GM19351 (cell line): ENCODE results near the gene MAP2.

Source experiments
- ATAC-seq: cut with Tn5 transposase; IDR thresholded peaks from one replicate; pipeline ENCODE4 v1.9.1; 2021; ENCODE audit warnings: mild to moderate bottlenecking, moderate library complexity; ENCODE audit not compliant: unreplicated experiment

The MAP2 gene

DNA sequence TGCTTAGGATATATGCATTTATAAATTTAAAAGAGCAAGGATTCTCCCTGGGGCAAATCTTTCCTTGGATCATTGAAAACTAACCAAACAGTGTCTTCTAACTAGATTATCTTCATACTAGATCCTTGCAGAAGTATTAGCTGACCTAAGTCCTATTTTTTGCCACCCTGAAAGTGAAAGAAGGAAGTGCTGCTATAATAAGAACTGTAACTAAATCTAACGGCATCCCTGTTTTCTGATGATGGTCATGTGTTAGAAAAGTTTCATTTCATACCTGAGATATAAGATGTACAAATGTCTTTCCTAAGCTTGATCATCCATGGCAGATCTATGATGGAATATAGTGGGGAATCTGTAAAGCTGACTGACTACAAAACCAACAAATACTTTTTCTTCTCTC is 102.7 kb downstream of the MAP2 start:
- ATAC-seq: peak; percentile 50

DNA sequence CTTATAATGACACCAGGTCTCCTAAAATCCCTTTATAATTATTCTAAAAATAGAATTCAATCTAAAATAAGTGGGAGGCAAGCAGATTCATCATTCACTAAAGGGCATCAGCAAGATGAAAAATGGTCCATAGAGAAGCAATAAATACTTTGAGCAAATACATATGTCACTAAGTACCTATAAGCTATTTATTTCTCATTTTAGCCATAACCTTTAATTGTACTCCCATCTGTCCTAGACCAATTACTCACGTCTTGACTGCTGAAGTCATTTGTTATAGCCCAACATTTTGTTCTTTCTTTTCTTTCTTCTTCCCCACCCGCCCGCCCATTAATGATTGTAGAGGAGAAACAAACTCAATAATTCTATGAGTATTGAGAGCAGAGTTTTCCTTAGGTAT is 105.7 kb downstream of the MAP2 start:
- no peak for ATAC-seq

DNA sequence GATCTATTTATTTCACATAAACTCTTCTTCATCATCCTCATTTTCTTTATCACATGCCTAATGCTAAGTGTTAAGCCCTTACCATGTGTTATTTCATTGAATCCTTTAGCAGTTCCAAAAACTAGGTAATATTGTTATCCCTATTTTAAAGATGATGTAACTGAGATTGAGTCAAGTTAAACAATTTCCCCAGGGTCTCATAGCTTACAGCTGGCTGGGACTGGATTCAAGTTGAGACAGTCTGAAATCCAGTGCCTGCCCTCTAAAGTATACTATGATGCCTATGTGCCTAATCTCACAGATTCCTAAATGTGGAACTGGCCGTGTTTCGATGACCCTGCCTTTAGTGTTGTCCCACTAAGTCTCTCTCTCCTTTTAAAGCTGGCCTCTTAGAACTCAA is 108.5 kb downstream of the MAP2 start:
- ATAC-seq: no peak

DNA sequence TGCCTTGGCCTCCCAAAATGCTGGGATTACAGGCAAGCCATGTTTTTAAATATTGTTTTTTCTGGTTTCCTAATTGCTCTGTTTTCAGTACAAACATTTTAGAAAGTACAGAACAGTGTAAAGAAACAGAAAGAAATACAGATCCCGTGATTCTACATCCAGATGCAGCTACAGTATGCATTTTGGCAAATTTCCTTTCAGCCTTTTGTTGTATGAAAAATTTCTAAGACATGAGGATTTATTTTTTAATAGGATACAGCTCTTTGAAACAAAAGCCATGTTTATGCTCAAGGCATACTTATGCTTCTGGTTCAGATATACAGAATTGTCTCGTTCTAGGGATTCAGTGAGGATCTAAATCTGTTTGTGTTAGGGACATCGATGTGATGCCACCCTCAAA is 109.5 kb downstream of the MAP2 start:
- no peak for ATAC-seq

DNA sequence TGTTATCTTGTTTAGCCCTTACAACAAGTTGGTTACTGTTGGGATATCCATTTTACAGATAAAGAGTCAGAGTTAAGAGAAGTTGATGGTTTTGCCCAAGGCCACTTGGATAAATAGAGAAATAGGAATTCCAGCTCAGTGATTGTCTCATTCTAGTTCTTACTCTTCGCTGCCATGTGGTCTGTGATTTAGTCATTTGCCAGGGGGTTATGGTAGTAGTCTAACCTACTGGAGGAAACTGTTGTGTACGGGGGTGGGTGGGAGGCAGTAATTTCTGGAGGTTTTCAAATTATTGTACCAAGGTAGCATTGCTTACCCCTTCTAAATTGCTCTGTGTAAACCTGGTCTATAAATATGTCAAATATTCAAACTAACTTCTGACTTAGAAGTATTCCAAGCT is 110.4 kb downstream of the MAP2 start:
- ATAC-seq: peak; percentile 65

DNA sequence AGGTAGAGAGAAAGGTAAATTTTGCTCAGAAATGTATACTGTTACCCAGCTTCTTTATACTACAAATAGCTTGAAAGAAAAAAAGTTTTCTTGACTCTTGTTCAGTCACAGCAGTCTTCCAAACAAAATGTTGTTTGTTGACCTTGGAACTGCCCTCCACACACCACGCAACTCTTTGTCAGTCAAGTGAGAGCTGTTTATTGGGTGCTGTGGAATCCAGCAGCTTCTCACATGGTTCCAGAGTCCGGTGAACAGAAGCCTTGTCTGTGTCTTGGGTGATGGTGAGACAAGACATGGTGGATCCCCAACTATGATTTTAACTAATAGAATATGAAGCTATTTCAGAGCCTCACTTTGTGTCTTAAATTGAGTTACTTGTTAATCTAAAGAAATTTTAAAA is 112.5 kb downstream of the MAP2 start:
- no peak for ATAC-seq

DNA sequence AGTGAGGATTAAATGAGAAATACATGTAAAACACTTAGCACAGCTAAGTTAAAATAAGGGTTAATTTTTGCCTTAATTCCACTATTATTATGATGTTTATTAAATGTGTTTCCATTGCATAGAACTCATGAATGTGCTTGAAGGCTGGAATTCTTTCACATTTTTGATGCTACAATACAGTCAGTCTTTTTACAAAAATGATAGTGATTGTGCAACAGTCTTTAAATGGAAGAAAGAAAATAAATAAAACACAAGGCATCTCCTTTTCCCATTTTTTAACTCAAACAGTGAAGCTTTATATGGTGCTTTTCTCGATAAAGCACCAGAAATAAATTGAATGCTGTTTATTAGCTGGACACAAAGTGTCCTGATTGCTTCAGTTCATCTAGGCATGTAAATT is 123.9 kb downstream of the MAP2 start:
- no peak for ATAC-seq

DNA sequence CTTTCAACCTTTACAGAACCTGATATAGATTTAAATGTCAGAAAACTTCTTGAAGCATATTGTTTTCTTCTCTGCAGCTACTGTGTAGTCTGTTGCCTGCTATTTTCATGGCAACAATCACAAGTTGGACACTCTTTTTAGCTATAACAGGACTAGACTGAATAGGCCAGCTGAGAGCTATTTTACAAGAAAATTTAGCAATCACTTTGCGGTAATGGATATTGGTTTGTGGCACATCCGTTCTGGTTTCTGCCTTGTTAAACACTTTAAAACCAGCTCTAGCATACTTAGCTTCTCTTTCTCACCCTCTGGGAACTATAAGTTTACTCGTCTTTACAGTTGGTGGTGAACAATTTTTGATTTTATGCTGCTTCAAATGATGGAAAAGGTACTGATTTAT is 125.7 kb downstream of the MAP2 start:
- no peak for ATAC-seq

DNA sequence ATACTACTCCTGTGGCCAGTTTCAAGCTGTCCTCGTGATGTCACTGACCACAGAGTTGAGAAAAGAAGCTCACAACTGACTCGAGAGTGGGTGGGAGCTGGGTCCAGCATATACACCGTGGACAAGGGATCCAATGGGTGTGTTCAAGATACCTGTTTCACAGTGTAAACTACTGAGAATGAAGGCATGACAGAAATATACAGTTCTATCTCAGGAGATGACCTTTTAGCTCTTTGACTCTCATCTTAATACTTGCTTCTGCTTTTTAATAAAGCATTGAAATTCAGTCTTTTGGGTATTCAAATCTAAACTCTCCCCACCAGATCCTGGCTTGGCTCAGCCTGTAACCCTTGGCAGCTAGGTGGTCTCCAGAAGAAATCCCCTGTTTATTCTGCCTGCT is 130.1 kb downstream of the MAP2 start:
- ATAC-seq: no peak

DNA sequence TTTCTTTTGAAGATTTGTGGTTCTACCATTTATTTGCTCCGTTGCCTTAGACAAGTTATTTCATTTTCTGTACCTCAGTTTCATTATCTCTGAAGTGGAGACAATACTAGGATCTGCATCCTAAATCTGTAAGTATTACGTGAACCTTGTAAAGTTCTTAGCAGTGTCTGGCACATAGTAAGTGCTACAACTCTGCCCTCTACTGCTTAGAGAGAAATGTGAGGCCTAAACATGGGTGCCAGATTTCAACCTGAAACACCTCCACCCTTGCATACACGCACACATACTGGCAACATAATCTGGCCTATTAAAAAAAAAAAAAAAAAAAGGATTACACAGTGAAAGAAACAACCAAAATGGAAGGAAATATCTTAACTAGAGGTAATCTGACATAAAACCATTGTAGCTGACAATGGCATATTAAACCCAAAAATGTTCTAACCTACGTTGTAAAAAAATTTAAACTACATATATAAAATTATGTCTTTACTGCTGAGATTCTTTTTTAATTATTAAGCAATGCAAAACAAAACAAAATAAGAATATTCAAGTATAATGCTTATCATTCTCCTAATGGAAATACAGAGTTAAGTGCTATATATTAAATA is 132.6 kb downstream of the MAP2 start:
- peak; percentile 81 for ATAC-seq

DNA sequence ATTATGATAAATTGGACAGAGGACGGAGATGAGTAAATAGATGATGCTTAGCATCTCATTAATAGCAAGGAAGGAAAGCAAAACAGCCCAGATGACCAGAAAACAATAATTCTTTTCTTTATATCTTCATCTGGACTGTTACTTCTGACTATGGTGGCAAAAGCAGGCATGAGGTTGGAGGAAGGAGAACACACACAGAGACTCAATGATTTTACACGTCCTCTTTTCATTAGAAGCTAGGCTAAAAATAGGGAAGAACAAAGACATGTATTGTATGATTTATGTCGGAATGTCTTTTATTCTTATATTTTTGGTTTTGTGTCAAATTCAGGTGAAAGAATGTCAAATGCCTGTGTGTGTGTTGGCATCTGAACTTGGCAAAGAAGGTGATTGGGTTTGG is 137.1 kb downstream of the MAP2 start:
- no peak for ATAC-seq

DNA sequence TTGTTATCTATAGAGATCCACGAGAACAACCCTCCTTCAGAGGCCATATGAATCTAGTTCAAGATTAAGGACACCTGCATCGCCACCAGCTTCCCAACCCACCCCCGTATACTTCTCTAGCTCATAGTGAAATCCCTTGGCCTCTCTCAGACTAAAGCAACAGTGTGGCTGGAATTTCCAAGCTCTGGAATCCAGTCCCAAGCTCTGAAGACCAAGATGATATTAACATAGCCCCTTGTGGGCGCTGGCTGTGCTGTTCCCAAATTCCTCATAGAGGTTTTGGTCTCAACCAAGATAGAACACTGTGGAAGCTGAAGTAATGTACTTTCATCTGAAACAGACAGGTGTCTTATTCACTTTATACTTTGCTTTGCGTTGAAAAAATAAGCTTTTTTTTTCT is 139.6 kb downstream of the MAP2 start:
- no peak for ATAC-seq

DNA sequence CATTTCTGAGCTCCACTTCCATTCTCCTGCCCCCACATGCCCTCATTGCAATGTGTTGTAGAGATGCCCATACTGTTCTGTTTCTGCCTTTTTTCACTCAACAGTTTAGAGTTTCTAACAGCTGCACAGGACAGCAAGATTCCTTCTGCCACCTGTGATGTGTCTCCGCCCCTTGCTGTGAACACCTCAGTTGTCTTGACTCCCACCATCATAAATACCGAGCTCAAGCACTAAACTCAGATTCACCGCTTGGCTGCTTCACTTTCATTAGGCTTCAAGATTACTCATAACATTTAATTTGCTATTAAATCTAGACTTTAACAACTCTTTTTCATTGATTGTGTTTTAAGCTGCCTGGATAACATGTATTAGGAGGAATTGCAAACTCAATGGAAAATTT is 141.0 kb downstream of the MAP2 start:
- no peak for ATAC-seq

DNA sequence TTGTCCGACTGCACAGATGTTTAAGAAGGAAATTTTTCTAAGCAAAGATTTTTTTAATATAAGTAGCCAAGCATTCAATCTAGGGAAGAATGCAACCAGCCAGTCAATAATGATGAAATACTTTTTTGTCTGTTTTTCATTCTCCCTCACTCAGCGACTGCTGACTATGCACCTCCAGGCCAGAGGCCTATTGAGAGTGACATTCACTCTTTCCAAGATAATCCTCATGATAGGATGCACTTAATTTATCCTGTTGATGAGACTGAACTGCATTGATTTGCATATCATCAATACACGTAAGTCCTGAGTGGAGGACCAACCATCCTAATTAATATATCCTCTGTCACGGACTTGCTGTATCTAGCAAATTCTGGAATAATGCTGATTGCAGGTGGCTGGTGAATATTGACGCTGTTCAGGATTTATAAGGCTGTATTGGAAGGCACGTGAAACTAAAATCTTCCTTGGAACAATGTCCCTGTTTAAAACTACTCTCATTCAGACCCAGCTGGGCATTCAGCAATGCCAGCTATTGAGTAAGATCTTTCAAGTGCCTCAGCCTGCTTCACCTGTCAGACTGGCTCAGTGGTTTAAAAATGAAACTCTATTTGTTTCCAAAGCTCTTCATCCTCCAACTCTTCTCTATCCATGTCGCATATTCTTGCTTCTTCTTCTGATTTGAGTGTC is 142.2 kb downstream of the MAP2 start:
- no peak for ATAC-seq

DNA sequence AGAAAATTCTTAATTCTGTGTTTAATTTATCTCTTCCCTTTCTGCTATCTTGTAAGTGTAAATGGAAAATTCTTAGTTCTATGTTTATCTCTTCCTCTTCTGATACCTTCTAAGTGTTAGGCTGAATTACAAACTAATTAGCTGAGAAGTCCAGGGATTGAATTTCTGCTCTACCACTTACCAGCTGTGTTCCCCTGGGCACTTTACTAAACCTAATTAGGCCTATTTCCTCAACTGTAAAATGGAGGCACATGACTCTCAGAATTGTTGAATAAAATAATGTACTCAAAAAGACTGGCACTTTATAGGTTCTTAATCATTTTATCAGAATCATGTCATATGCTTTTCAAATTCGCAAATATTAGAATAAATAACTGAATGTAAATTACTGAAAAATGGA is 146.3 kb downstream of the MAP2 start:
- ATAC-seq: no peak

DNA sequence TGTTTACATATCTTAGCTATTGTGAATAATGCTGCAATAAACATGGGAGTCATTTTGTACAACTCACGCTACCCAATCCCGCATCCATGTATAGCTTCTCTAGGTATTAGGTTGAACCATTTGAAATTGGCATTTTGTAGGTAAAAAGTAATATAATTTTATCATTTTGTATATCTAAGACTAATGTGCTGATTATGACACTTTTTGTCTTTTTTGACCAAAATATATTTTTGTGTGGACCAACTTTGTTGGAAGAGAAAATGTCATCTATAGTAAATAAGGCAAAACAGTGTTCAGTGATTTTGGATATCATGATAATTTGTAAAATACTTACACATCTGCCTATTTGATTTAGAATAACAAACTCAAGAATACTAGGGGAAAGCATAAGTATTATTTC is 150.7 kb downstream of the MAP2 start:
- ATAC-seq: no peak

DNA sequence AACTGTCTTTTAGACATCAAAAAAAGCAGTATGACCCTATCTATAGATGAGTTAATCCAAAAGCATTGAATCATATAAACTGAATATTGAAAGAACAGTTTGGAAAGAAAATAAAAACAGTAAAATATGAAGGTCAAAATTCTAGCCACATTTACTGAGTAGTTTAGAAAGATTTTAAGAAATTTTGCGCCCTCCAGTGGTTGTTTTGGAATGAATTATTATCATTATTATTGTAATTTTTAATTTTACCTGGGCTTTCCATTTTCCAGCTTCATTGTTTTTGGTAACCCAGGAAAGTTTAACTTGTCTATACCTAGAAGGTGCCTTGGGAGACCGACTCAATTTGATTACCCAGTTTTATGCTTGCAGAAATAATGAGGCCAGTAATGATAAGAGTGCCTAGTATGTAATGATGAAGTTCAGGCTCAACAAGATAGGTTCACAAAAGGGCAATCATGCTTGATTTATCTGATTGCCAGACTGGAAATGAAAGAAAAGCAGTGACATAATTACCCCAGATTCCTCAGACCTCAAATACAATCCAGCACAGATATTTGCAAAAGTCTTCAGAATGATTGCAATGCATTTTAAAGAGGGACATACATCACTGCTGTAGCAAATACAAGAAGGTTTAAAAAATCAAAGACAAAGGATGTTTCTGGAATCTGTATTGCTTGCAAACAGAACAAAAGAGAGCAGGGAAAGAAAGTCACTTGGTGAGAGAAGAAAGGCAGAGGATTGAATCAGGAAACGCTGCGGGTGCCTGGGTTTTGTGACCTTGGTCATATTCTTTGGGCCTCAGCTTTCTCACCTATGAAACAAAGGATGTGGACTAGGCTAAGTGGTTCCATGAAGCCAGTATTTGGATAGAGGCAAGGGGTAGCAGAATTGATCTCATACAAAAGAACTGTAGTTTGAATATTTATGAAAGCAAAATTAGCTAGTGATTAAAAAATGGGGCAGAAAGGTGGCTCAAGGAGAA is 153.8 kb downstream of the MAP2 start:
- ATAC-seq: no peak

DNA sequence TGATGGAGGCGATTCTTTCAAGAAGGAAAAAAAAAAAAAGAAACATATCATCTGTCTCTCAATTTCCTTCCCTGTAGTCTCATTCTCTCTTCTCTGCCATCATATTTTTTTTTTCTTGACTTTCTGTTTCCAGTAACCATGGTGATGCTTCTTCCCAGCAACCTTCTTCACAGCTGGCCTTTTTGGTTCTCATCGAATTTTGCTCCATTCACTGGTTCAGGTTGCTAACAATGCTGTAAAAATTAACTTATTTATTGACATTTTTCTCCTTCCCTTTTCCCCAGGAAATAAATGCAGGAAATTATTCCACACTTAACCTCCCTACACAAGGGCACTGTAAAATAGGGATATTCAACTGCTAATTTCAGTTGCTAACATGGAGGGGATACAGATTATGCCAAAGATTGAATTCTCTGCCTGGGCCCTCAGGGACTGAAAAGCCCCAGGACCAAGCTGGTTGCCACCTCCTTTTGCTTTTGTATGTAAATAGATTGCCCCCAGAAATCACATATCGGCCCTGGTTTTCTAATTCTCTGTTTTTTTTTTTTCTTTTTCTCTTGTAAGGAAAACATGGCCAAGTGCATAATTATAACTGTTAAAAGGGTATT is 154.7 kb downstream of the MAP2 start:
- no peak for ATAC-seq

DNA sequence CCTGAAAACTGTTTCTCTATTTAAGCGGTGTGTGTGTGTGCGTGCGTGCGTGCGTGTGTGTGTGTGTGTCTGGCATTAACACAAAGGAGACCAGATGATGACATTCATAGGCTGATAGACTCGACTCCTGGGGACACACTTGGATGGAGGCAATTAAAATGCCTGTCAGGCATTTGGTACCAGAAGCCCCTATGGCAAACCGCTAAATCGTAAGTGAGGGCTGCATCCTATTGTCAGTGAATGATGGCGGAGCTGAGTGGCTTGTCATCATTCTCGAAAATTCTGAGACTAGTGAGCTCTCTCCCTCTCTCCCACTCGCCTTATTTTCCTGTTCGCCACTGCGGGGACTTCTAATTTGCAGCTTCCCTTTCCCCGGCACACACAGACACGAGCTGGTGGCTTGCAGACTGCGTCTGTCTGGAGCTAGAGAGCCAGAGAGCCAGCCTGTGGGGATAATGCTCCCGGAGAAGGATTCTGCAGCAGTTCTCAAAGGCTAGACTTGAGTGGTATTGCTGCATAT is 155.4 kb downstream of the MAP2 start:
- ATAC-seq: no peak

DNA sequence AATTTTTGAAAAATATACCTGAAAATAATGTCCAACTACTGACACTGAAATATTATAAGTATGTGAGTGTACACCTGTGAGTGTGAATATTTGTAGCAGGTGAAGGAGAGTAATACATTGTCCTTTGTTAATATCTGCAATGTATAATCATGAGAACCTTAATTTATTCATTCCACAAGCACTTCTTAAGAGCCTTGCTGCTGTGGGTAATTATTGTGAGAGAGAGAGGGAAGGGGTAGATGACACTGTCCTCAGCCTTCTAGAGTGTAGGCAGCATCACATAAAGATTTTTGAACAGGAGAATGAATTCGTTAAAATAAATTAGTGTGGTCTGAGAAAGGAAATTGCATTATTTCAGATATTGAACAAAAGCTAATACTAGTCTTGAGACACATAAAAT is 157.2 kb downstream of the MAP2 start:
- no peak for ATAC-seq

DNA sequence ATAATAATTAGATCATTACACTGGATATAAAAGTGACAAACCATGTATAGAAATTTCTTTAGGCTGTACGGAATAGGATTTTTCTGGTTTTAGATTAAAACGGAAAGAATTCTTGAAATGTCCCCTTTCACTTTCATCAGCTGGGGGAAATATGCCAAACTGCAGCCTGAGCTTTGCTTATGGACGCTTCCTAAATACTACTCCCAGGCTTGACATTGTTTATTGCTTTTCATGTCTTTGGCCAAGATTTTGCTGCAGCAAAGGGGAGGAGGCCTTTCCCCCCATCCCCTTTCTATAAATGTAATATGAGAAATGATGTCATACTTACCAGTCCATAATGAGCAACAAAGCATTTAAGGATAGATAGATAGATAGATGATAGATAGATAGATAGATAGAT is 158.4 kb downstream of the MAP2 start:
- no peak for ATAC-seq
